Measurements from ENCODE around the gene KCNJ8. TPM values are rescaled to one million over a fixed set of nuclear protein-coding genes. Genes with fewer than 3 reads are reported as not detected.

KCNJ8 gene
- total RNA-seq, 2 experiments from 2014 or later = not detected

DNA sequence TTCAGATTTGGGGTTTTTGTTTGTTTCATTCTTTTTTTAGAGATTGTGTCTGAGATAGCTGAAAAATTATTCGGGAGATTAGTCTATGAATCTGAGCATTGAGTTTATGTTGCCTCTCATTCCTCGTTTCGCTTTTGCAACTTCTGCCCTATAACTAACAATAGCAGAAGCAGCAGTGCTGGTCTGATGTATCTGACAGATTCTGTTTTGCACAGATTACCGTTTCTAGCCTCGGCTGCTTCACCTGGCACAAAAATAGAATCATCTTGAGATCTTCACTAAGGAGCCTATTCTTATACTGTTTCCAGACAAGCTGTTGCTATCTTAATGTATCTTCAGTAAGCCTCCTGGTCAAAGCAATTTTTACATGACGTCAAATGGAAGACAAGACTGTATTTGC is 29.2 kb downstream of the KCNJ8 start:
- no peak for ATAC-seq
- DNase-seq = no peak
- no peaks in the 10 kb centered on the region for H3K4me1 Mint-ChIP-seq (ENCODE audit: low read depth)
- TF ChIP-seq, protein P1, sequence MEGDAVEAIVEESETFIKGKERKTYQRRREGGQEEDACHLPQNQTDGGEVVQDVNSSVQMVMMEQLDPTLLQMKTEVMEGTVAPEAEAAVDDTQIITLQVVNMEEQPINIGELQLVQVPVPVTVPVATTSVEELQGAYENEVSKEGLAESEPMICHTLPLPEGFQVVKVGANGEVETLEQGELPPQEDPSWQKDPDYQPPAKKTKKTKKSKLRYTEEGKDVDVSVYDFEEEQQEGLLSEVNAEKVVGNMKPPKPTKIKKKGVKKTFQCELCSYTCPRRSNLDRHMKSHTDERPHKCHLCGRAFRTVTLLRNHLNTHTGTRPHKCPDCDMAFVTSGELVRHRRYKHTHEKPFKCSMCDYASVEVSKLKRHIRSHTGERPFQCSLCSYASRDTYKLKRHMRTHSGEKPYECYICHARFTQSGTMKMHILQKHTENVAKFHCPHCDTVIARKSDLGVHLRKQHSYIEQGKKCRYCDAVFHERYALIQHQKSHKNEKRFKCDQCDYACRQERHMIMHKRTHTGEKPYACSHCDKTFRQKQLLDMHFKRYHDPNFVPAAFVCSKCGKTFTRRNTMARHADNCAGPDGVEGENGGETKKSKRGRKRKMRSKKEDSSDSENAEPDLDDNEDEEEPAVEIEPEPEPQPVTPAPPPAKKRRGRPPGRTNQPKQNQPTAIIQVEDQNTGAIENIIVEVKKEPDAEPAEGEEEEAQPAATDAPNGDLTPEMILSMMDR (IDR thresholded peaks at IDR 0.05) = no peak
- peaks cover 26% of the 10 kb centered on the region for H3K27me3 Mint-ChIP-seq
- no peak overlapping the region for H3K27ac Mint-ChIP-seq
- intact Hi-C loops (cut with micrococcal nuclease) = no loop called here
- ChIA-PET POLR2A (no interaction called here), CTCF (no interaction called here)
- H3K36me3 Mint-ChIP-seq (ENCODE audit: low read depth) = no peaks in the 10 kb centered on the region
- peaks cover 2% of the 10 kb centered on the region for H3K9me3 Mint-ChIP-seq
- H3K4me3 Mint-ChIP-seq = no peak overlapping the region

DNA sequence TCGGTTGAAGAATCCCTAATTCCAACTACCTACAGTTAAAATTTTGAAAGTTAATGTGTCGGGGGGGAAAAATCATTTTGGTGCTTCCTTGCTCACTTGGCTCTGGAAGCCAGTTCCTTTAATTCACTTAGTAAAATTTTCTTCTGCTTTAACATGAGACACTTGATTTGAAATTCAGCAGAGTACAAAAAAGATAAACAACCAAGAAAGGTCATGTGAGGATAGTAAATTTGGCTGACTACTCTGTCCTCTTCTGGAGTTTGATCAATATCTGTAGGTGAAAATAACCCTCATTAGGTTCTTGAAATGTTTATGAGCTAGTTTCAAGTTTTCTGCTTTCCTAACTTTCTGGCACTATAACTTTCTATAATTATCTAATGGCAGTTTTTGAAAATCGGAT is 43.4 kb downstream of the KCNJ8 start:
- Mint-ChIP-seq H3K4me3 (no peak overlapping the region), H3K9me3 (no peaks in the 10 kb centered on the region), H3K36me3 (ENCODE audit: low read depth) (no peaks in the 10 kb centered on the region), H3K4me1 (ENCODE audit: low read depth) (no peaks in the 10 kb centered on the region), H3K27ac (no peak overlapping the region), H3K27me3 (peaks cover 26% of the 10 kb centered on the region)
- no peak for DNase-seq
- ChIA-PET POLR2A (no interaction called here), CTCF (interaction anchor here (1.2 kb wide), 1 partner anchor 20 kb away, joined by 3 read pairs; no protein-coding TSS in a partner anchor)
- intact Hi-C loops (cut with micrococcal nuclease) = no loop called here
- TF ChIP-seq, protein P1 (IDR thresholded peaks at IDR 0.05) = no peak
- no peak for ATAC-seq

DNA sequence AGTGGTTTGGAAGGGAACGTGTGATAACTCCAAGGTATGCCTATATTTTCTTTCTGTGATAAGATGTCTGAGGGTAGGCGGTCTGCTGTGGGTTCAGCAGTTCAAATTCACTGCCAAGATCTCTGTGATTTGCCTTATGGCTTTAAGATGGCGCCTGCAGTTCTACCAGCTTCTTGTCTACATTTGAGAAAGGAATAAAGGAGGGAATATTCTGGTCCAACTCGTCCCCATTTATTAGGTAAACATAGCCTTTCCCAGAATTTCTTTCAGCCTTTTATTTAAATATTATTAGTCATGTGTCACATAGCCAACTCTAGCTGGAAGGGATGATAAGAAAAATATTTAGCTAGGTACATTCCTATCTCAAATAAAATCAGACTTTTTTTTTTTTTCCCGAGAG is 48.8 kb downstream of the KCNJ8 start:
- Mint-ChIP-seq H3K4me1 (ENCODE audit: low read depth) (no peaks in the 10 kb centered on the region), H3K36me3 (ENCODE audit: low read depth) (no peaks in the 10 kb centered on the region), H3K27ac (no peak overlapping the region), H3K4me3 (no peak overlapping the region), H3K9me3 (no peaks in the 10 kb centered on the region), H3K27me3 (no peaks in the 10 kb centered on the region)
- ChIA-PET POLR2A (interaction anchor here (0.6 kb wide), 1 partner anchor 15 kb away, joined by 3 read pairs; no protein-coding TSS in a partner anchor), CTCF (interaction anchor here (1.4 to 2.3 kb wide), 3 partner anchors 10 to 29 kb away, joined by 3 to 5 read pairs (median 5); no protein-coding TSS in a partner anchor)
- TF ChIP-seq, protein P1 (IDR thresholded peaks at IDR 0.05) = no peak
- no peak for ATAC-seq
- no peak for DNase-seq
- intact Hi-C loops (cut with micrococcal nuclease) = no loop called here

DNA sequence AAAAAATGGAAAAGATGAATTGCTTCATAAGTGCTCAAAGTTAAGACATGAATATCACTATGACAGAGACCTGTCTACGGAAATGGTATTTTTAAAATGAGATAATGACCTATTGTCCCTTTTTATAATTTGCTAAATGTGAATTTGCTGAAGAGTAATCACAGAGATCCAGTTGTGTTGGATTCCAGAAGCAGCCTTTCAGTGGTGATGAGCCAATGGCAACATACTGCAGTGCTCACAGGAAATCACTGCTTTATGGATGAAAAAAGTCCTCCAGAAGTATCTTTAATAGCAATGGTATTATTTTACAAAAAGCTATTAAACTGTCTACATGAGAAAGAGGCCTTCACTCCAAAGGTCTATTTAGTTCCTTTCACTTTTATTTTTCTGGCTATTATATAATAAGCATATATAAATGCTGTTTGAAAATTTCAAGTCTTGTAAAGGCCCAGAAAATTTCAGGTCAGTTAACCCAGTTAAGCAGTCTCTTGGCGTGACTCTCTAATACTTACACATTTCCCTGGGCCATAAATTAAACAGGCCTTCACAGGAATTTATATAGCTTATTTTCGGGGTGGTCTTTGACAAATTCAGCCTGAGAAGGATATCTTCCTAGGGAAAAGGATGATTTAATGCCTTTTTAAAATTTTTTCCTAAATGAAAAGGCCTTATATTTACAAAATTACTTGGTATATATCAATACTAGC is 55.4 kb downstream of the KCNJ8 start:
- Mint-ChIP-seq H3K36me3 (ENCODE audit: low read depth) (no peaks in the 10 kb centered on the region), H3K4me1 (ENCODE audit: low read depth) (peaks cover 2% of the 10 kb centered on the region), H3K27me3 (peaks cover 6% of the 10 kb centered on the region), H3K27ac (no peak overlapping the region), H3K9me3 (no peaks in the 10 kb centered on the region), H3K4me3 (no peak overlapping the region)
- DNase-seq (no peak), ATAC-seq (no peak)
- ChIA-PET POLR2A (no interaction called here), CTCF (no interaction called here)
- TF ChIP-seq, protein P1 (IDR thresholded peaks at IDR 0.05) = no peak
- intact Hi-C loops (cut with micrococcal nuclease) = no loop called here

DNA sequence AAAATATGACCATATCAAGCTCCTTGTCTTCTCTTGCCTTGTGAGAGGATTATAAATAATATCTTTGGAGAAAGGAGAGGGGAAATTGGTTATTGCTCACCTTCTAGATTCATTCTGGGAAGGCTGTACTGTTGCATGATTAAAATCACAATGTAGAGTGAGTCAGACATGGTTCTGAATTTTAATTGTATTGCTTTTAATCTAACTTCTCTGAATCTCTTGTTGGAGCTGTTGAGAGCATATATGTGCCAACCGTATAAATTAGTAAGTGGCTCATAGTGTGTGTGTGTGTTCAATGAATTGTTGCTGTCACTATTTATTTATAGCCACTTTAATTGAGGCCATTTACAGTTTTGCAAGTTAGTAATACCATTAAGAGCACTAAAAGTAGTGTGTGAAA is 56.1 kb downstream of the KCNJ8 start:
- H3K36me3 Mint-ChIP-seq (ENCODE audit: low read depth) = no peaks in the 10 kb centered on the region
- H3K9me3 Mint-ChIP-seq = no peaks in the 10 kb centered on the region
- no peak overlapping the region for H3K27ac Mint-ChIP-seq
- TF ChIP-seq, protein P1 (IDR thresholded peaks at IDR 0.05) = no peak
- DNase-seq (no peak), ATAC-seq (no peak)
- intact Hi-C loops (cut with micrococcal nuclease) = no loop called here
- CTCF ChIA-PET = no interaction called here
- POLR2A ChIA-PET = no interaction called here
- H3K4me3 Mint-ChIP-seq = no peak overlapping the region
- peaks cover 8% of the 10 kb centered on the region for H3K27me3 Mint-ChIP-seq
- peaks cover 2% of the 10 kb centered on the region for H3K4me1 Mint-ChIP-seq (ENCODE audit: low read depth)
